Measurements from ENCODE around the gene HS1BP3.

GRCh38 chr2:20672201-20672951 is 21.5 kb upstream of the HS1BP3 start:
- TF ChIP-seq CTCF (IDR thresholded peaks at IDR 0.05) (no peak), POLR2A (IDR thresholded peaks at IDR 0.05) (no peak)

Measured in thyroid gland (tissue), 4 donors.